HG02642 (cell line): ENCODE results near the gene WDFY1.

ENCODE experiments used
- ATAC-seq: cut with Tn5 transposase; IDR thresholded peaks from one replicate; pipeline ENCODE4 v1.9.1; 2021; ENCODE audit warnings: mild to moderate bottlenecking; ENCODE audit not compliant: unreplicated experiment, poor library complexity

WDFY1 gene

DNA sequence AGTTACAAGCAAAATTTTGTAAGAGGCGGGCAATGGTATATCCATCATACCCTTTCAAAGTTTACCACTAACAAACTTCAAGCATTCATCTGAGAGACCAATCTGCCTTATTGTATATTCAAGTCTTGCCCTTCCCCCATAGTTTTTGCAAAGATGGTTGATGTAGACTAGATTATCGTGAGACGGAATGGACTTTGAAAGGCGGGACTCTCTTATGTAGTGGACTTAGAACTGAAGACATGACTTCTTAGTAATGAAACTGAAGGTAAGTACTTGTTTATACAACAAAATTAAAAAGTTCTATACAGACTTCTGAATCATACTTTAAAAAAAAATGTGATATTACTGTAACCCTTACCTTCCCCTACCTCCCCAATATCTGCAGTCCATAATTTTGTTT, 118.1 kb downstream of the WDFY1 start:
- no peak for ATAC-seq
